ENCODE results near the gene SDK1. TPM values are rescaled to one million over a fixed set of nuclear protein-coding genes. Genes with fewer than 3 reads are reported as not detected.

The SDK1 gene
- total RNA-seq, 1 donor from 2014 or later, result 1.3 TPM

DNA sequence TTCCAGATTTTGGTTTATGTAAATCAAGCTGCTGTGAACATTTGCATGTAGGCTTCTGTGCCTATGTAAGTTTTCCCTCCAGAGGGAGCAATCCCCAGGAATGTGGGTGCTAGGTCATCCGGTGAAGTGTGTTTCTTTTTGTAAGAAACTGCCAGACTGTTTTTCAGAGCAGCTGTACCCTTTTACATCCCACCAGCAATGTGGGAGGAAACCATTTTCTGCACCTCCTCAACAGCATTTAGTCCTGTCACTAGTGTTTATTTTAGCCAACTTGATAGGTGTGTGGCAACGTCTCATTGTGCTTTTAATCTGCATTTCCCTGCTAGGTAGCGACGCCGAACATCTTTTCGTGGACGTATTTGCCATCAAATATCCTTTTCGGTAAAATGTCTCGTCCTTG lies 985.3 kb downstream of the SDK1 start:
- TF ChIP-seq, protein P1, sequence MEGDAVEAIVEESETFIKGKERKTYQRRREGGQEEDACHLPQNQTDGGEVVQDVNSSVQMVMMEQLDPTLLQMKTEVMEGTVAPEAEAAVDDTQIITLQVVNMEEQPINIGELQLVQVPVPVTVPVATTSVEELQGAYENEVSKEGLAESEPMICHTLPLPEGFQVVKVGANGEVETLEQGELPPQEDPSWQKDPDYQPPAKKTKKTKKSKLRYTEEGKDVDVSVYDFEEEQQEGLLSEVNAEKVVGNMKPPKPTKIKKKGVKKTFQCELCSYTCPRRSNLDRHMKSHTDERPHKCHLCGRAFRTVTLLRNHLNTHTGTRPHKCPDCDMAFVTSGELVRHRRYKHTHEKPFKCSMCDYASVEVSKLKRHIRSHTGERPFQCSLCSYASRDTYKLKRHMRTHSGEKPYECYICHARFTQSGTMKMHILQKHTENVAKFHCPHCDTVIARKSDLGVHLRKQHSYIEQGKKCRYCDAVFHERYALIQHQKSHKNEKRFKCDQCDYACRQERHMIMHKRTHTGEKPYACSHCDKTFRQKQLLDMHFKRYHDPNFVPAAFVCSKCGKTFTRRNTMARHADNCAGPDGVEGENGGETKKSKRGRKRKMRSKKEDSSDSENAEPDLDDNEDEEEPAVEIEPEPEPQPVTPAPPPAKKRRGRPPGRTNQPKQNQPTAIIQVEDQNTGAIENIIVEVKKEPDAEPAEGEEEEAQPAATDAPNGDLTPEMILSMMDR (IDR thresholded peaks at IDR 0.05), result no peak
- intact Hi-C loops (cut with micrococcal nuclease), result no loop called here
- Mint-ChIP-seq H3K4me3 (no peak overlapping the region), H3K9me3 (peaks cover 9% of the 10 kb centered on the region), H3K27ac (no peak overlapping the region), H3K4me1 (no peaks in the 10 kb centered on the region), H3K36me3 (ENCODE audit: low read depth) (no peaks in the 10 kb centered on the region), H3K27me3 (peaks cover 3% of the 10 kb centered on the region)
- CTCF ChIA-PET, result no interaction called here
- POLR2A ChIA-PET, result no interaction called here
- no peak for DNase-seq
- ATAC-seq (ENCODE audit: low read depth), result no peak

DNA sequence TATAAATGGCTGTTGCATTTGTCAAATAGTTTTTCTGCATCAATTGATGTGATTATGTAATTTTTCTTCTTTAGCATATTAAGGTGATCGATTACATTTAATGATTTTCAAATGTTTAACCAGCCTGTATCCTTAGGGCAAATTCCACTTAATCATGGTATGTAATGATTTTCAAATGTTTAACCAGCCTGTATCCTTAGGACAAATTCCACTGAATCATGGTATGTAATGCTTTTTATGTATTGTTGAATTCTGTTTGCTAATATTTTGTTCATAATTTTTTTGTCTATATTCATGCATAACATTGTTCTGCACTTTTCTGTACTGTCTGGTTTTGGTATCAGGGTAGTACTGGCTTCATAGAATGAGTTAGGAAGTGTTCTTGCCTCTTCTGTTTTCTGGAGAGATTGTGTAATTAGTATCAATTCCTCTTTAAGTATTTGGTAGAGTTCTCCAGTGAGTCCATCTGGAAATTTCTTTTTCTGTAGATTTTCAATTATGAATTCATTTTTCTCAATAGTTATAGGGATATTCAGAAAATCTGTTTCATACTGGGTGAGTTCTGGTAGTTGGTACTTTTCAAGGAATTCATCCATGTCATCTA lies 987.8 kb downstream of the SDK1 start:
- intact Hi-C loops (cut with micrococcal nuclease), result no loop called here
- ATAC-seq (ENCODE audit: low read depth) (no peak), DNase-seq (no peak)
- H3K27ac Mint-ChIP-seq, result no peak overlapping the region
- TF ChIP-seq, protein P1 (IDR thresholded peaks at IDR 0.05), result no peak
- no peaks in the 10 kb centered on the region for H3K36me3 Mint-ChIP-seq (ENCODE audit: low read depth)
- H3K27me3 Mint-ChIP-seq, result peaks cover 3% of the 10 kb centered on the region
- H3K9me3 Mint-ChIP-seq, result peaks cover 21% of the 10 kb centered on the region
- H3K4me1 Mint-ChIP-seq, result no peaks in the 10 kb centered on the region
- ChIA-PET CTCF (no interaction called here), POLR2A (no interaction called here)
- no peak overlapping the region for H3K4me3 Mint-ChIP-seq

DNA sequence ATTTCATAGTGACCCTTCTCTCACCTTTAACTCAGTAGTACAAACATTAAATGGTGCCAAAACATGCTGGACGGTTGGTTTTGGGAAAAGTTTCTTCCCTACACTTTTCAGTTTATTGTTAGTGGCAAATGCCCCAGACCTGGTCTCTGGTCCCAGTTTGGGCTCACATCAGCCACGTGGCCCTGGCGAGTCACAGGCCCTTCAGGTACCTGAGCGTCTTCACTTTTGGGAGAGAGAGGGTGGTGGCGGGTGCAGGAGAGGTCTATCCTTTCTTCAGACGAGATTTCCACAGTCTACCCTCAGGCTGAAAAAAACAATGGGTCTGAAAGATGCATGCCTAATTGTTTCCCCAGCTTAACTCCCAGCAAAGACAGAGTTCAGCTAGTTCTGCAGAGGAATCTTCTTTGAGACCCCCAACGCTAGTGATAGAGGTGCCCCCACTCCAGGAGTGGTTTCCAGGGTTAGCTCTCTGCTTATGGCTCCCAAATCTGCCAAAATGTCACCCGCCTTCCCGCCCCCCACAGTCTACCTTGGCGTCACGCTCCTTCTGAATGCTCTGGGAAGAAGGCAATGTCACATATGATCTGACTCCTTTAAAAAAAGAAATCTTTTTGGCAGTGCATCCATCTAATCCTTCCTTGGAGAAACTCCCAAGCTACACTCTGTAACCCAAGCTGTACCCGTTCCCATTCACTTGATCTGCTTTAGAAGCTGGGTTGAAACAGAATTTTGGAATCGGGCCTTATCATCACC lies 996.3 kb downstream of the SDK1 start:
- peaks cover 18% of the 10 kb centered on the region for H3K9me3 Mint-ChIP-seq
- no peaks in the 10 kb centered on the region for H3K36me3 Mint-ChIP-seq (ENCODE audit: low read depth)
- H3K27ac Mint-ChIP-seq, result no peak overlapping the region
- CTCF ChIA-PET, result no interaction called here
- ATAC-seq (ENCODE audit: low read depth), result no peak
- no peak for DNase-seq
- TF ChIP-seq, protein P1 (IDR thresholded peaks at IDR 0.05), result no peak
- no peaks in the 10 kb centered on the region for H3K4me1 Mint-ChIP-seq
- intact Hi-C loops (cut with micrococcal nuclease), result no loop called here
- no peaks in the 10 kb centered on the region for H3K27me3 Mint-ChIP-seq
- no peak overlapping the region for H3K4me3 Mint-ChIP-seq
- POLR2A ChIA-PET, result no interaction called here

DNA sequence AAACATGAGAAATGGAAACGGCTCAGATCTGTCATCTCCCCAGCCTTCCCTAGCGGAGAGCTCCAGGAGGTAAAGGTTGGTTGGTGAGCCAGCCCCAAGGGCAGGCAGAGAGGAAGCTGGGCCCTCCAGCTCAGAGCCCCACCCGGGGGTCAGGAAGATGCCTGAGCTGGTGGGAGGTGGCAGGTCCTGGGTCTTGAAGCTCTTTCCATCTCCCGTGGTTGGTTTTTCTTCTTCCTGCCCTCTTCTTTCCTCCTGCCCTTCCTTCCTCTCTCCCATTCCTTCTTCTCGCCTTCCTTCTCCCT lies 996.8 kb downstream of the SDK1 start:
- H3K9me3 Mint-ChIP-seq, result peaks cover 18% of the 10 kb centered on the region
- no peak for DNase-seq
- H3K4me3 Mint-ChIP-seq, result no peak overlapping the region
- POLR2A ChIA-PET, result no interaction called here
- CTCF ChIA-PET, result no interaction called here
- TF ChIP-seq, protein P1 (IDR thresholded peaks at IDR 0.05), result no peak
- intact Hi-C loops (cut with micrococcal nuclease), result no loop called here
- no peaks in the 10 kb centered on the region for H3K27me3 Mint-ChIP-seq
- no peaks in the 10 kb centered on the region for H3K4me1 Mint-ChIP-seq
- no peak overlapping the region for H3K27ac Mint-ChIP-seq
- no peaks in the 10 kb centered on the region for H3K36me3 Mint-ChIP-seq (ENCODE audit: low read depth)
- no peak for ATAC-seq (ENCODE audit: low read depth)

DNA sequence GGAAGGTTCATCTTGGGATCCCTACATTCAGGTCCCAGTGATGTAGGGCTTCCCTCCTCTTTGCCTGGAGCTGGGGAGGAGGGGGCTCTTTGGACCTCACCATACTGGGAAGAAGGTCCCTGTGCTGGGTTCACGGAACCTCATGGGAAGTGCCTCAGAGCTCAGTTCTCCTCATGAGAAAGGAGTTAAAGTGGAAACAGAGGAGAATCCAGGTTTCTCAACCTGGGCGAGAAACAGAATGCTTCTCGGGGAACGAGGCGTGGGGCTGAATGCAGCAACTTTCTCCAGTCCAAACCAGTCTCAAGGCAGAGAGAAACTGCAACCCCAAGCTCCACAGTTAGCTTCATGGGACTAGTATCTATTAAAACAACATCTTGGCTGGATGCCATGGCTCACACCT lies 998.4 kb downstream of the SDK1 start:
- Mint-ChIP-seq H3K36me3 (ENCODE audit: low read depth) (no peaks in the 10 kb centered on the region), H3K27ac (no peak overlapping the region), H3K27me3 (no peaks in the 10 kb centered on the region), H3K9me3 (peaks cover 12% of the 10 kb centered on the region), H3K4me1 (no peaks in the 10 kb centered on the region), H3K4me3 (no peak overlapping the region)
- CTCF ChIA-PET, result no interaction called here
- intact Hi-C loops (cut with micrococcal nuclease), result no loop called here
- POLR2A ChIA-PET, result no interaction called here
- TF ChIP-seq, protein P1 (IDR thresholded peaks at IDR 0.05), result no peak
- ATAC-seq (ENCODE audit: low read depth) (no peak), DNase-seq (no peak)

Data from activated B cell treated with CpG ODN at 0.5 μM for 24 hours (primary cell).